Measurements from ENCODE around the gene EBLN2.

The EBLN2 gene

DNA sequence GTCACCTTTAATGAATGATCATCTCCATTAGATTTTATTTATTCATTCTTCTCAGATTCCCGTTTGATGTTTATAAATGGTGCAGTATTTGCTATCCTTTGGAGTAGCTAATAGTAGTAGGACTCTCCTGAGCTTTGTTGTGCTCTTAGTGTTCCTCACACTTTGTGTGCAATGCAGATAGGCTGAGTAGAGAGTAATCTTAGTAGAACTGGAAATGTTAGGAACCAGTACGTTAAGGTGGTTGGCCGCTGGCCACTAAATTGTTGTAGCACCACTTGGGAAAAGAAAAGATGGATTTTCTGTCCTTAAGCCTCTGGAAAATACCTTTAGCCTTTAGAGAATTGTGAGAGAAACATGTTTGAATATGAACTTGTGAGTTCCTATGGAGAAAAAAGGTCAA is 19.9 kb upstream of the EBLN2 start:
- Histone ChIP-seq H3K9me3 (ENCODE audit: low read length) (no peaks in the 10 kb centered on the region), H3F3A (ENCODE audit: insufficient read depth, low read length) (no peaks in the 10 kb centered on the region), H3K27ac (ENCODE audit: low read depth, low read length, poor library complexity, severe bottlenecking) (no peak overlapping the region), H4K20me1 (ENCODE audit: insufficient read depth, low read length) (0 out of 2 replicates have a peak, but pooled peaks cover 4% of the 10 kb centered on the region), H3K4me3 (ENCODE audit: low read depth, low read length, poor library complexity, severe bottlenecking) (no peak overlapping the region), H3K4me2 (ENCODE audit: low read length) (no peak overlapping the region), H3K36me3 (ENCODE audit: insufficient read depth, low read length) (peaks cover 10% of the 10 kb centered on the region; the same call in 1 of the 2 replicates), H3K9me2 (ENCODE audit: low read depth, low read length) (no peaks in the 10 kb centered on the region), H2AFZ (ENCODE audit: low read length) (no peak overlapping the region), H3K4me1 (ENCODE audit: insufficient read depth, low read length, severe bottlenecking) (peaks cover 8% of the 10 kb centered on the region), H3K27me3 (ENCODE audit: insufficient read depth, low read length) (no peaks in the 10 kb centered on the region), H3K79me2 (ENCODE audit: insufficient read depth, low read length) (peaks cover 98% of the 10 kb centered on the region), H3K9ac (ENCODE audit: low read length) (no peak overlapping the region)
- TF ChIP-seq, protein P1, sequence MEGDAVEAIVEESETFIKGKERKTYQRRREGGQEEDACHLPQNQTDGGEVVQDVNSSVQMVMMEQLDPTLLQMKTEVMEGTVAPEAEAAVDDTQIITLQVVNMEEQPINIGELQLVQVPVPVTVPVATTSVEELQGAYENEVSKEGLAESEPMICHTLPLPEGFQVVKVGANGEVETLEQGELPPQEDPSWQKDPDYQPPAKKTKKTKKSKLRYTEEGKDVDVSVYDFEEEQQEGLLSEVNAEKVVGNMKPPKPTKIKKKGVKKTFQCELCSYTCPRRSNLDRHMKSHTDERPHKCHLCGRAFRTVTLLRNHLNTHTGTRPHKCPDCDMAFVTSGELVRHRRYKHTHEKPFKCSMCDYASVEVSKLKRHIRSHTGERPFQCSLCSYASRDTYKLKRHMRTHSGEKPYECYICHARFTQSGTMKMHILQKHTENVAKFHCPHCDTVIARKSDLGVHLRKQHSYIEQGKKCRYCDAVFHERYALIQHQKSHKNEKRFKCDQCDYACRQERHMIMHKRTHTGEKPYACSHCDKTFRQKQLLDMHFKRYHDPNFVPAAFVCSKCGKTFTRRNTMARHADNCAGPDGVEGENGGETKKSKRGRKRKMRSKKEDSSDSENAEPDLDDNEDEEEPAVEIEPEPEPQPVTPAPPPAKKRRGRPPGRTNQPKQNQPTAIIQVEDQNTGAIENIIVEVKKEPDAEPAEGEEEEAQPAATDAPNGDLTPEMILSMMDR (IDR thresholded peaks at IDR 0.05; ENCODE audit: low read length), result no peak
- TF ChIP-seq EZH2 (IDR thresholded peaks at IDR 0.05; ENCODE audit: borderline replicate concordance, low read length), result no peak

DNA sequence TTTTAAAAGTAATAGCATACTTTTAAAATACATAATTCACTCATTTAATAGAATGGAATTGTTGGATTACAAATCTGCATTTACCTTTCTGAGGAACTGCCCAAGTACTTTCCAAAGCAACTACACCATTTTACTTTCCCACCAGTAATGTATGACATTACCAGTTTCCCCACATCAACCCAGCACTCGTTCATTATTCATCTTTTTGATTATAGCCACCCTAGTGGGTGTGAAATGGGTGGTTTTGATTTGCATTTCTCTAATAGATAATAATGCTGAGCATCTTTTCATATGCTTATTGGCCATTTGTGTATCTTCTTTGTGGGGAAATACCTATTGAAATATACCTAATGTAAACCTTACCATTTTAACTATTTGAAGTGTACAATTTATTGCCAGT is 18.0 kb upstream of the EBLN2 start:
- Histone ChIP-seq H3K27me3 (ENCODE audit: insufficient read depth, low read length) (no peaks in the 10 kb centered on the region), H3K9ac (ENCODE audit: low read length) (no peak overlapping the region), H3K9me2 (ENCODE audit: low read depth, low read length) (no peaks in the 10 kb centered on the region), H2AFZ (ENCODE audit: low read length) (no peak overlapping the region), H3K9me3 (ENCODE audit: low read length) (no peaks in the 10 kb centered on the region), H3K4me1 (ENCODE audit: insufficient read depth, low read length, severe bottlenecking) (no peaks in the 10 kb centered on the region), H3K4me3 (ENCODE audit: low read depth, low read length, poor library complexity, severe bottlenecking) (no peak overlapping the region), H3K4me2 (ENCODE audit: low read length) (no peak overlapping the region), H3F3A (ENCODE audit: insufficient read depth, low read length) (no peaks in the 10 kb centered on the region), H4K20me1 (ENCODE audit: insufficient read depth, low read length) (0 out of 2 replicates have a peak, but pooled peaks cover 4% of the 10 kb centered on the region), H3K36me3 (ENCODE audit: insufficient read depth, low read length) (peaks cover 25% of the 10 kb centered on the region), H3K27ac (ENCODE audit: low read depth, low read length, poor library complexity, severe bottlenecking) (no peak overlapping the region), H3K79me2 (ENCODE audit: insufficient read depth, low read length) (peaks cover 93% of the 10 kb centered on the region)
- TF ChIP-seq, protein P1 (IDR thresholded peaks at IDR 0.05; ENCODE audit: low read length), result no peak
- no peak for TF ChIP-seq EZH2 (IDR thresholded peaks at IDR 0.05; ENCODE audit: borderline replicate concordance, low read length)

DNA sequence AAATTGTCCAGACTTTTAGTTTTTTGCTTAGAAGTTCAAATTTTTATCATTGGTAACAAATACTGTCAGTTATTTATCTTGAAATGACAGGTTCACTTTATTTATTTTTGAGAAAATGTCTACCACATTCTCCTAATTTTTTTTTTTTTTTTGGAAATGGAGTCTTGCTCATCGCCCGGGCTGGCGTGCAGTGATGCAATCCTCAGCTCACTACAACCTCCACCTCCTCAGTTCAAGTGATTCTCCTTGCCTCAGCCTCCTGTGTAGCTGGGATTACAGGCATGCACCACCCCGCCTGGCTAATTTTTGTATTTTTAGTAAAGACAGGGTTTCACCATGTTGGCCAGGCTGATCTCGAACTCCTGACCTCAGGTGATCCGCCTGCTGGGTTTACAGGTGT is 16.1 kb upstream of the EBLN2 start:
- no peak overlapping the region for H3K4me3 ChIP-seq (ENCODE audit: low read depth, low read length, poor library complexity, severe bottlenecking)
- no peaks in the 10 kb centered on the region for H3K9me3 ChIP-seq (ENCODE audit: low read length)
- no peaks in the 10 kb centered on the region for H3K27me3 ChIP-seq (ENCODE audit: insufficient read depth, low read length)
- H2AFZ ChIP-seq (ENCODE audit: low read length), result no peak overlapping the region
- TF ChIP-seq, protein P1 (IDR thresholded peaks at IDR 0.05; ENCODE audit: low read length), result no peak
- no peak for TF ChIP-seq EZH2 (IDR thresholded peaks at IDR 0.05; ENCODE audit: borderline replicate concordance, low read length)
- no peaks in the 10 kb centered on the region for H3K4me1 ChIP-seq (ENCODE audit: insufficient read depth, low read length, severe bottlenecking)
- H3F3A ChIP-seq (ENCODE audit: insufficient read depth, low read length), result no peaks in the 10 kb centered on the region
- H3K9me2 ChIP-seq (ENCODE audit: low read depth, low read length), result no peaks in the 10 kb centered on the region
- H3K4me2 ChIP-seq (ENCODE audit: low read length), result no peak overlapping the region
- 0 out of 2 replicates have a peak, but pooled peaks cover 4% of the 10 kb centered on the region for H4K20me1 ChIP-seq (ENCODE audit: insufficient read depth, low read length)
- H3K36me3 ChIP-seq (ENCODE audit: insufficient read depth, low read length), result peaks cover 39% of the 10 kb centered on the region
- no peak overlapping the region for H3K27ac ChIP-seq (ENCODE audit: low read depth, low read length, poor library complexity, severe bottlenecking)
- no peak overlapping the region for H3K9ac ChIP-seq (ENCODE audit: low read length)
- peaks cover 83% of the 10 kb centered on the region for H3K79me2 ChIP-seq (ENCODE audit: insufficient read depth, low read length)

Measured in OCI-LY1 (cell line).